ACC112 (cell line): ENCODE measurements around the gene CD151.
A peak's percentile ranks its signal among the peaks of the same experiment; 100 is the strongest.

Experiments used
- H2AFZ ChIP-seq: fragments of 200-600 bp; sonication (generic); one replicate; pipeline ENCODE4 v1.6.0; 2017; ENCODE audit warnings: antibody characterized with exemption, low read length; ENCODE audit not compliant: unreplicated experiment
- H3K27ac ChIP-seq: fragments of 200-600 bp; sonication (generic); 2 replicates; pipeline ENCODE4 v1.5.1; 2014; ENCODE audit warnings: low read depth, mild to moderate bottlenecking, antibody characterized with exemption, low read length, moderate library complexity
- H3K27me3 ChIP-seq: fragments of 200-600 bp; sonication (generic); 2 replicates; pipeline ENCODE4 v1.6.1; 2014; ENCODE audit warnings: mild to moderate bottlenecking, antibody characterized with exemption, low read length, moderate library complexity, mixed read lengths; ENCODE audit not compliant: insufficient read depth
- H3K36me3 ChIP-seq: fragments of 200-600 bp; sonication (generic); 2 replicates; pipeline ENCODE4 v1.6.1; 2016; ENCODE audit warnings: mild to moderate bottlenecking, antibody characterized with exemption, low read length, moderate library complexity, mixed read lengths; ENCODE audit not compliant: insufficient read depth
- H3K4me1 ChIP-seq: fragments of 200-600 bp; sonication (generic); one replicate; pipeline ENCODE4 v1.6.1; 2016; ENCODE audit warnings: low read length, mixed read lengths; ENCODE audit not compliant: insufficient read depth, unreplicated experiment, control insufficient read depth
- H3K4me3 ChIP-seq: fragments of 200-600 bp; sonication (generic); 2 replicates; pipeline ENCODE4 v1.5.1; 2014; ENCODE audit warnings: mild to moderate bottlenecking, low read depth, low read length
- H3K79me2 ChIP-seq: fragments of 200-600 bp; sonication (generic); one replicate; pipeline ENCODE4 v1.6.0; 2016; ENCODE audit warnings: low read length; ENCODE audit not compliant: control insufficient read depth, unreplicated experiment, insufficient read depth

Gene CD151

DNA sequence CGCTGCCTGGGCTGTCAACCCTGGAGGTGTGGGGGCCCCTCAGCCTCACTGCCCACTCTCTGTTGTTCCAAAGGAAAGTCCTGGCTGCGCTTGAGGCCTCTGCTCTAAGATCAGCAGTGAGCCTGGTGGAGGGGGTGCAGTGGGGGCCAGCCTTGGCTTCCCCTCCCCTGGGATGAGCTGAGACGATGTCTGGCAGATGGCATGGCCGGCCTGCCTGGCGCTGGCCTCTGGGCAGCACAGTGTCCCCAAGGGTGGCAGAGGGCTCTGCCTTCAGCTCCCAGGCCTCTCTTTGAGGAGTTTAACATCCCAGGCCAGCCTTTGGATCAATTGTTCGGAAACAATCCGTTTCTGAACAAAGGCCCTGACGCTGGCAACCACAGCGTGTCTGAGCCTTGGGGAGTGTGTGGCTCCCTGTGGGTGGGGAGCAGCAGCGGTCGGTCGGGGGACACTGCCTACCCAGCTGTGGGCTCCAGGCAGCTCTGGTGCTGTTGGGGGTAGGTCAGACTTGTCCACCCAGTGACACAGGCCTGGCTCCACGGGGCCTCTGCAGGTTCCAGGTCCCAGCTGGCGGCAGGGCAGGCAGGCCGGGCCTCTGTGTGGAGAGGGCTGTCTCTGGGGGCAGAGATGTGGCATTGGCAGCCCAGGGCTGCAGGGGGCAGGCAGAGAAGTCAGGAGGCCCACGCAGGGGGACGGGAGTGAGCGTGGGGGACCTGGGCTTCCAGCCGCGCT, 22.0 kb downstream of the CD151 start:
- Histone ChIP-seq H3K79me2 (peaks cover 15% of the 10 kb centered on the region), H3K27ac (no peak overlapping the region), H3K27me3 (no peaks in the 10 kb centered on the region), H3K4me3 (no peak overlapping the region), H3K36me3 (no peaks in the 10 kb centered on the region; the same call in 1 of the 2 replicates), H2AFZ (no peak overlapping the region), H3K4me1 (peaks cover 12% of the 10 kb centered on the region)

DNA sequence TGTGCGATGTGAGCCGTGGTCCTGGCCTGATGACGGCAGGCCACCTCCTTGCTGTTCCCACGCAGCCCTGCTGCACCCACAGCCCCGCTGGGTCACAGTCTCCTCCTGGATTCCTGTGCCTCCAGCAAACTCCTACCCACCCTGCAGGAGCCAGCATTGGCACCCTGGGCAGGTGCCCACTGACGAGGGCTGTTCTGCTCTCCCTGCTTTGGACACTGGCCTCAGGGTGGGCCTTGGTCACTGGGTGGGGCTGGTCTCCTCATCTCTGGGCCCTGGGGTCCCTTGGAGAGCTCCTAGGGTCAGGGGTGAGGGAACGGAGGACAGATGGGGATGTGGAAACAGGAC, 22.6 kb downstream of the CD151 start:
- H3K27ac ChIP-seq, result no peak overlapping the region
- H3K4me1 ChIP-seq, result peaks cover 17% of the 10 kb centered on the region
- H3K79me2 ChIP-seq, result peaks cover 11% of the 10 kb centered on the region
- H3K27me3 ChIP-seq, result no peaks in the 10 kb centered on the region
- H3K4me3 ChIP-seq, result no peak overlapping the region
- H2AFZ ChIP-seq, result no peak overlapping the region
- H3K36me3 ChIP-seq, result no peaks in the 10 kb centered on the region; the same call in 1 of the 2 replicates

DNA sequence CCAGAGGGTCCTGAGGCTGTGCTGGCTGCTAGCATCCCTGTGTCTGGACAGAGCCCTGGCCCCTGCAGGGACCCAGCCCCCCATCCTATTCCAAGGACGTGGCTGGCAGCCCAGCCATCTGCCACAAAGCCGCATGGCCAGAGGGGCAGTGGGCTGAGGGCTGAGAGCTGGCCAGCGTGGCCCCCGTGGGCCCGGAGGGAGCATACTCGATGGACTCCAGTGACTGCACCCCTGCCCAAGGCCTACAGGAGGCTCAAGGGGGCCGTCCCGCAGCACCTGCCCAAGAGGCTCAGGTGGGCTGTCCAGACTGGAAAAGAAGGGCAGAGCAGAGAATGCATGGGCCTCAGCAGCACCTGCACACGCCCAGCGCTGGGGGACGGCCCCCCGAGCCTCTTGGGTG, 23.0 kb downstream of the CD151 start:
- no peak overlapping the region for H3K27ac ChIP-seq
- H3K79me2 ChIP-seq, result peaks cover 7% of the 10 kb centered on the region
- peaks cover 19% of the 10 kb centered on the region for H3K4me1 ChIP-seq
- no peaks in the 10 kb centered on the region for H3K36me3 ChIP-seq
- H3K4me3 ChIP-seq, result no peak overlapping the region
- no peaks in the 10 kb centered on the region for H3K27me3 ChIP-seq
- H2AFZ ChIP-seq, result no peak overlapping the region

DNA sequence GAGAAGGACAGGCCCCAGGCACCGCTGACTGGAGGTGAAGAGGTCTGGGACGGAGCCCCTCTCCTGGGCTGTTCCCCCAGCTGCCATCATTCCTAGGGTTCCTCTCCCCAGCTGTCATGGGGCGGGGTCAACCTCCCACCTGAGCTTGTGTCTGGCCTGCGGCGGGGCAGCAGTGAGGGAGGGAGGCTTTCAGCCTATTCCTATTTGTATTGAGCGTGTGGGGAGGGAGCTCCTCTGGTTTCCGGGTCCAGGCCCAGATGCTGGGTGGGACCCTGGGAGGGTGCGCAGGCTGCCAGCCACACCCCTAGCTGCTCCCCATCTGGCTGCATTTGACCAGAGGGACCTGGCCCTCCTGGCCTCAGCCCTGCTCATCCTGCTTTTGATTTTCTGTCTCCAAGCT, 23.6 kb downstream of the CD151 start:
- H3K79me2 ChIP-seq, result peaks cover 4% of the 10 kb centered on the region
- H3K4me1 ChIP-seq, result peaks cover 16% of the 10 kb centered on the region
- no peaks in the 10 kb centered on the region for H3K27me3 ChIP-seq
- no peaks in the 10 kb centered on the region for H3K36me3 ChIP-seq
- H3K4me3 ChIP-seq, result no peak overlapping the region
- H3K27ac ChIP-seq, result no peak overlapping the region
- H2AFZ ChIP-seq, result no peak overlapping the region

- H3K36me3 ChIP-seq, result no peaks in the 10 kb centered on the region
- H3K27ac ChIP-seq, result no peak overlapping the region
- no peak overlapping the region for H3K4me3 ChIP-seq
- peaks cover 4% of the 10 kb centered on the region for H3K79me2 ChIP-seq
- H3K4me1 ChIP-seq, result peaks cover 16% of the 10 kb centered on the region
- H3K27me3 ChIP-seq, result no peaks in the 10 kb centered on the region
- no peak overlapping the region for H2AFZ ChIP-seq
Measured at GRCh38 chr11:858053-858761, 25.5 kb downstream of the CD151 start.

DNA sequence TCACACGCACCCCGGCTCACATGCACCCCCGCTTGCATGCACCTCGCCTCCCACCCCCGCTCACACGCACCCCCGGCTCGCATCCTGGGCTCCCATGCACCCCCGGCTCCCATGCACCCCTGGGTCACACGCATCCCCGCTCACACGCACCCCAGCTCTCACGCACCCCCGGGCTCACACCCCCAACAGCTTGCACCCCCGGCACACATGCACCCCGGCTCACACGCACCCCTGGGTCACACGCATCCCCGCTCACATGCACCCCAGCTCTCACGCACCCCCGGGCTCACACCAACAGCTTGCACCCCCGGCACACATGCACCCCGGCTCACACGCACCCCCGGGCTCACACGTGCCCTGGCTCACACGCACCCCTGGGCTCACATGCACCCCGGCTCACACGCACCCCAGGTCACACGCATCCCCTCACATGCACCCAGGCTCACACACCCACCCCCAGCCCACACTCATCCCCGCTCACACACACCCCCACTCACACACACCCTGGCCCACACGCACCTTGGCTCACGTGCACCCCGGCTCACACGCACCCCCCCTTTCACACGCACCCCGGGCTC, 26.1 kb downstream of the CD151 start:
- H3K27ac ChIP-seq, result no peak overlapping the region
- H3K27me3 ChIP-seq, result no peaks in the 10 kb centered on the region
- no peak overlapping the region for H2AFZ ChIP-seq
- no peaks in the 10 kb centered on the region for H3K36me3 ChIP-seq
- peaks cover 16% of the 10 kb centered on the region for H3K4me1 ChIP-seq
- H3K4me3 ChIP-seq, result no peak overlapping the region
- H3K79me2 ChIP-seq, result peaks cover 4% of the 10 kb centered on the region

DNA sequence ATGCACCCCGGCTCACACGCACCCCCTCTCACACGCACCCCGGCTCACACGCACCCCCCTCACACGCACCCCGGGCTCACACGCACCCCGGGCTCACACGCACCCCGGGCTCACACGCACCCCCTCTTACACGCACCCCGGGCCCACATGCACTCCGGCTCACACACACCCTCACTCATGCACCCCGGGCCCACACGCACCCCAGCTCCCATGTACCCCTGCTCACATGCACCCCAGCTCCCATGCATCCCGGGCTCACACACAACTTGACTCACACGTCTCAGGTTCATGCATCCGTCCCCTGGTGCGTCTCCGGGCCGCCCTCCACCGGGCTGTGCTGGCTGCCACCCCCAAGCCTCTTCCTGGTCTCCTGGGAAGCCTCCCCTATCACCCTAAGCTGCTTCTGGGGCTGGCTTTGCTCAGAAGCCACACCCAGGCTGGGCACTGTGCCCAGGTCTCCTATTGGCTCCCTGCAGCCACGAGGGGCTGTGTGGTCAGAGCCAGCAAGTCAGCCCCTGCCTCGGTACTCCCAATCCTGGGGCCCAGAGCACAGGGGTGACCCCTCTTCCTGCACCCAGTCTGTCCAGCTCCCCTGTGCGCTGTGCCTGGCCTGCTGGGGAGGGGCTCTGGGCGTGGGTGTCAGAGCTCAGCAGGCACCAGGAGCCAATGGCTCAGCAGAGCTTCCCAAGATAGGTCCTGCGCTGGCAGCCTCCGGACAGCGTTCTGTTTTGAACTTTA, 26.8 kb downstream of the CD151 start:
- Histone ChIP-seq H3K36me3 (no peaks in the 10 kb centered on the region), H3K4me3 (0 out of 2 replicates have a peak overlapping the region, but pooled peaks have one; percentile 9)

GRCh38 chr11:860234-861104, 27.7 kb downstream of the CD151 start:
- Histone ChIP-seq H2AFZ (no peak overlapping the region), H3K36me3 (no peaks in the 10 kb centered on the region), H3K4me3 (0 out of 2 replicates have a peak overlapping the region, but pooled peaks have one; percentile 9), H3K27ac (peak overlapping the region; percentile 10; the same call in 1 of the 2 replicates), H3K79me2 (peaks cover 4% of the 10 kb centered on the region), H3K4me1 (peaks cover 16% of the 10 kb centered on the region), H3K27me3 (no peaks in the 10 kb centered on the region)

More for the DNA sequence above, 26.8 kb downstream of the CD151 start:
- Histone ChIP-seq H3K27ac (peak overlapping the region; percentile 10; the same call in 1 of the 2 replicates), H3K79me2 (peaks cover 4% of the 10 kb centered on the region), H3K4me1 (peaks cover 16% of the 10 kb centered on the region), H3K27me3 (no peaks in the 10 kb centered on the region), H2AFZ (no peak overlapping the region)

DNA sequence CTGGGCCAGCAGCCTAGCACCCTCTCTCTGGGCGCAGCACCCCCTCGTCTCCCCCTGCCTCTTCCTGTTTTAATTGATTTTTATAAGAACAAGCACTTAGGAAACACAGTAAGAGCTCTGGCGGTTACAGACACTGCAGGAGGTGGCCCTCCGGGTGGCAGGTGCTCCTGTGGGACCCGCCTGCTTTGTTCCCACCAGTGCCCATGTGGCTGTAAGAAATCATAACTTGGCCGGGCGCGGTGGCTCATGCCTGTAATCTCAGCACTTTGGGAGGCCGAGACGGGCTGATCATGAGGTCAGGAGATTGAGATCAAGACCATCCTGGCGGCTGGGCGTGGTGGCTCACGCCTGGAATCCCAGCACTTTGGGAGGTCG, 28.3 kb downstream of the CD151 start:
- H3K27ac ChIP-seq, result no peak overlapping the region
- no peaks in the 10 kb centered on the region for H3K36me3 ChIP-seq
- peaks cover 4% of the 10 kb centered on the region for H3K79me2 ChIP-seq
- no peak overlapping the region for H2AFZ ChIP-seq
- no peaks in the 10 kb centered on the region for H3K27me3 ChIP-seq
- H3K4me3 ChIP-seq, result no peak overlapping the region
- H3K4me1 ChIP-seq, result peaks cover 16% of the 10 kb centered on the region
